A549 (cell line): ENCODE data around the gene RCN2.

Source experiments
- EP300 ChIP-seq, 2 experiments: fragments of >200 bp; sonication (Bioruptor Twin); formaldehyde crosslinking; IDR thresholded peaks; 2 replicates in 1 of 2; 3 replicates in 1 of 2; pipeline ENCODE4 v1.6.1; 2016 to 2017
- POLR2A ChIP-seq: IDR thresholded peaks from 2 replicates; pipeline ENCODE4 v1.6.1; 2012; ENCODE audit warnings: mild to moderate bottlenecking, low read length
- TF ChIP-seq, protein P1 (sequence below): fragments of >200 bp; sonication (Bioruptor Twin); formaldehyde crosslinking; IDR thresholded peaks from 3 replicates; pipeline ENCODE4 v1.5.1; 2016

DNA sequence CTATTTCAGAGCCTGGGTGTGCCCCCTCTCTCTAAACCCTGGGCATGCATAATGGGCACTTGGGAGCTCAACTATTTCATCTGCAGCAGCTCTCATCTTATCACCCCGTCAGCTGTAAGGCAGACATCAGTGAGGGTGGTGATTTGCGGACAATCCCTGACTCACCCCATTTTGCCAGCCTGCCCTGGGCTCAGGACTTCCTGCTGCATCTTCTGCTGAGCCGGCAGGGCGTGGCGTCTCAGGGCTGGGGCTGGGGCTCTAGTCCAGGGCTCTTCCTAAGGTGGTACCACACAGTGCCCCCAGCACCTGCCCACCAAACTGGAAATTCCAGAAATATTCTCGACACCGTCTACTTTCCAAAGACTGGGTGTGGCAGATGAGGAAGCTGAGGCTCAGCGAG, 62.5 kb downstream of the RCN2 start:
- TF ChIP-seq POLR2A (no peak), EP300 (IDR thresholded peaks at IDR 0.05) (no peak)
- TF ChIP-seq, protein P1, sequence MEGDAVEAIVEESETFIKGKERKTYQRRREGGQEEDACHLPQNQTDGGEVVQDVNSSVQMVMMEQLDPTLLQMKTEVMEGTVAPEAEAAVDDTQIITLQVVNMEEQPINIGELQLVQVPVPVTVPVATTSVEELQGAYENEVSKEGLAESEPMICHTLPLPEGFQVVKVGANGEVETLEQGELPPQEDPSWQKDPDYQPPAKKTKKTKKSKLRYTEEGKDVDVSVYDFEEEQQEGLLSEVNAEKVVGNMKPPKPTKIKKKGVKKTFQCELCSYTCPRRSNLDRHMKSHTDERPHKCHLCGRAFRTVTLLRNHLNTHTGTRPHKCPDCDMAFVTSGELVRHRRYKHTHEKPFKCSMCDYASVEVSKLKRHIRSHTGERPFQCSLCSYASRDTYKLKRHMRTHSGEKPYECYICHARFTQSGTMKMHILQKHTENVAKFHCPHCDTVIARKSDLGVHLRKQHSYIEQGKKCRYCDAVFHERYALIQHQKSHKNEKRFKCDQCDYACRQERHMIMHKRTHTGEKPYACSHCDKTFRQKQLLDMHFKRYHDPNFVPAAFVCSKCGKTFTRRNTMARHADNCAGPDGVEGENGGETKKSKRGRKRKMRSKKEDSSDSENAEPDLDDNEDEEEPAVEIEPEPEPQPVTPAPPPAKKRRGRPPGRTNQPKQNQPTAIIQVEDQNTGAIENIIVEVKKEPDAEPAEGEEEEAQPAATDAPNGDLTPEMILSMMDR, result no peak
